MCF 10A (cell line): ENCODE results near the gene MAGEB17. TPM values are rescaled to one million over a fixed set of nuclear protein-coding genes. Genes with fewer than 3 reads are reported as not detected.
"Not testable (repeated sequence)": the region's sequence is repeated elsewhere in the genome, so short reads cannot be mapped to it uniquely, and the experiment has no call there.

Source experiments
- BruUV-seq: library from RNA; stranded (reverse); fragments of 400-500 nt; replicated peaks from 2 replicates; lab custom pipeline; 2021; lab: Mats Ljungman, UMichigan
- CTCF ChIA-PET: fragments of 300-600 bp; sonication (Branson Sonifier 250); formaldehyde crosslinking; extraction: SDS; loops from one replicate; lab custom pipeline; 2021; ENCODE audit warnings: antibody characterized with exemption, inconsistent platforms; lab: Yijun Ruan, JAX
- POLR2A ChIA-PET: fragments of 300-600, 350-650 bp; sonication (Branson Sonifier 250); formaldehyde crosslinking; extraction: SDS; loops from one replicate; lab custom pipeline; 2020; ENCODE audit warnings: antibody characterized with exemption, inconsistent platforms; lab: Yijun Ruan, JAX
- DNase-seq: peaks from one replicate; pipeline ENCODE4 v3.0.0-alpha.2; 2018; ENCODE audit not compliant: unreplicated experiment
- H3K27ac Mint-ChIP-seq: one replicate; pipeline ENCODE4 v1.8.0; 2022; ENCODE audit warnings: mild to moderate bottlenecking, low read depth, mixed read lengths; ENCODE audit not compliant: unreplicated experiment
- H3K27me3 Mint-ChIP-seq: one replicate; pipeline ENCODE4 v1.8.0; 2022; ENCODE audit warnings: mixed read lengths; ENCODE audit not compliant: insufficient read depth, unreplicated experiment
- H3K36me3 Mint-ChIP-seq: one replicate; pipeline ENCODE4 v1.8.0; 2022; ENCODE audit warnings: mild to moderate bottlenecking, moderate library complexity, mixed read lengths; ENCODE audit not compliant: insufficient read depth, unreplicated experiment
- H3K4me1 Mint-ChIP-seq: one replicate; pipeline ENCODE4 v1.8.0; 2022; ENCODE audit warnings: mixed read lengths; ENCODE audit not compliant: insufficient read depth, unreplicated experiment
- H3K4me3 Mint-ChIP-seq: one replicate; pipeline ENCODE4 v1.8.0; 2022; ENCODE audit warnings: mild to moderate bottlenecking, moderate library complexity, mixed read lengths; ENCODE audit not compliant: unreplicated experiment
- H3K9me3 Mint-ChIP-seq: one replicate; pipeline ENCODE4 v1.8.0; 2022; ENCODE audit warnings: mixed read lengths; ENCODE audit not compliant: unreplicated experiment
- CTCF ChIP-seq: fragments of 200-600 bp; IDR thresholded peaks from one replicate; pipeline ENCODE4 v1.8.0; 2022; ENCODE audit warnings: antibody characterized with exemption, mild to moderate bottlenecking; ENCODE audit not compliant: unreplicated experiment
- intact Hi-C: fragments of 100-400 bp; cut with micrococcal nuclease; formaldehyde crosslinking; loops from 2 replicates; pipeline ENCODE4 v1.14.1; 2022
- total RNA-seq: library from RNA; stranded (reverse); gene quantifications from 2 replicates; pipeline ENCODE4 v1.2.3, GENCODE V29; 2022

MAGEB17 gene
- total RNA-seq, 1 experiment from 2014 or later, result not detected

GRCh38 chrX:16172391-16172790, 5.1 kb downstream of the MAGEB17 start:
- BruUV-seq, result no TSS peak
- POLR2A ChIA-PET, result no interaction called here
- Mint-ChIP-seq H3K27me3 (peaks cover 13% of the 10 kb centered on the region), H3K4me3 (no peak overlapping the region), H3K4me1 (no peaks in the 10 kb centered on the region), H3K36me3 (peaks cover 6% of the 10 kb centered on the region), H3K9me3 (no peaks in the 10 kb centered on the region), H3K27ac (no peak overlapping the region)
- CTCF ChIA-PET, result no interaction called here
- TF ChIP-seq CTCF, result no peak
- DNase-seq, result no peak
- intact Hi-C loops, result no loop called here

GRCh38 chrX:16175329-16176061, 8.2 kb downstream of the MAGEB17 start:
- H3K4me1 Mint-ChIP-seq, result no peaks in the 10 kb centered on the region
- no TSS peak for BruUV-seq
- peaks cover 37% of the 10 kb centered on the region for H3K27me3 Mint-ChIP-seq
- no peak for TF ChIP-seq CTCF
- no peak for DNase-seq
- H3K4me3 Mint-ChIP-seq, result no peak overlapping the region
- no peaks in the 10 kb centered on the region for H3K9me3 Mint-ChIP-seq
- intact Hi-C loops, result no loop called here
- POLR2A ChIA-PET, result no interaction called here
- H3K36me3 Mint-ChIP-seq, result peaks cover 6% of the 10 kb centered on the region
- no peak overlapping the region for H3K27ac Mint-ChIP-seq
- CTCF ChIA-PET, result interaction anchor here (0.6 kb wide), 1 partner anchor 260 kb away, joined by 3 read pairs; no protein-coding TSS in a partner anchor

- no peaks in the 10 kb centered on the region for H3K4me1 Mint-ChIP-seq
- H3K4me3 Mint-ChIP-seq, result no peak overlapping the region
- CTCF ChIA-PET, result no interaction called here
- H3K27me3 Mint-ChIP-seq, result peaks cover 41% of the 10 kb centered on the region
- no peaks in the 10 kb centered on the region for H3K9me3 Mint-ChIP-seq
- H3K27ac Mint-ChIP-seq, result no peak overlapping the region
- no peak for DNase-seq
- POLR2A ChIA-PET, result no interaction called here
- TF ChIP-seq CTCF, result no peak
- intact Hi-C loops, result no loop called here
- no TSS peak for BruUV-seq
- peaks cover 6% of the 10 kb centered on the region for H3K36me3 Mint-ChIP-seq
These were observed 10.0 kb downstream of the MAGEB17 start for GRCh38 chrX:16177260-16177659.

GRCh38 chrX:16183843-16184242, 16.6 kb downstream of the MAGEB17 start:
- POLR2A ChIA-PET, H3K4me3 Mint-ChIP-seq, BruUV-seq, H3K36me3 Mint-ChIP-seq, DNase-seq, H3K9me3 Mint-ChIP-seq, intact Hi-C loops, CTCF ChIA-PET, H3K27ac Mint-ChIP-seq, H3K4me1 Mint-ChIP-seq: not testable (repeated sequence)
- peaks cover 46% of the 10 kb centered on the region for H3K27me3 Mint-ChIP-seq
